Measurements from ENCODE around the gene UBAC1.
A peak's percentile ranks its signal among the peaks of the same experiment; 100 is the strongest.

- TF ChIP-seq CTCF (IDR thresholded peaks at IDR 0.05) (no peak), POLR2A (IDR thresholded peaks at IDR 0.05) (no peak), POLR2AphosphoS5 (IDR thresholded peaks at IDR 0.05; ENCODE audit: insufficient read depth in 1 of 2, low read depth in 1 of 2) (peak; percentile 33 to 73)
These were observed 31.6 kb upstream of the UBAC1 start for GRCh38 chr9:135992486-135993408.

All from vagina (tissue), 2 donors.